Measurements from ENCODE around the gene CEP170B.

The CEP170B gene

GRCh38 chr14:104868060-104868740 lies 3.1 kb downstream of the CEP170B start:
- ATAC-seq (no peak), DNase-seq (no peak)

- DNase-seq, result no peak
- no peak for ATAC-seq
Measured at GRCh38 chr14:104868811-104869572, 3.9 kb downstream of the CEP170B start.

- no peak for DNase-seq
Measured at GRCh38 chr14:104869669-104870367, 4.8 kb downstream of the CEP170B start.

GRCh38 chr14:104870368-104871144 lies 5.5 kb downstream of the CEP170B start:
- ATAC-seq (no peak), DNase-seq (peak; percentile 73)

More at GRCh38 chr14:104869669-104870367, 4.8 kb downstream of the CEP170B start:
- ATAC-seq, result no peak

GRCh38 chr14:104871145-104871655 lies 6.1 kb downstream of the CEP170B start:
- no peak for DNase-seq
- no peak for ATAC-seq

GRCh38 chr14:104871656-104872468 lies 6.8 kb downstream of the CEP170B start:
- ATAC-seq, result no peak
- DNase-seq, result no peak

- DNase-seq (no peak), ATAC-seq (no peak)
Measured at GRCh38 chr14:104872469-104873341, 7.6 kb downstream of the CEP170B start.

GRCh38 chr14:104873380-104874055 lies 8.4 kb downstream of the CEP170B start:
- no peak for DNase-seq

GRCh38 chr14:104874110-104874531 lies 9.1 kb downstream of the CEP170B start:
- DNase-seq (no peak), ATAC-seq (no peak)

More at GRCh38 chr14:104873380-104874055, 8.4 kb downstream of the CEP170B start:
- ATAC-seq, result no peak

- ATAC-seq (no peak), DNase-seq (no peak)
Measured at GRCh38 chr14:104874571-104875411, 9.7 kb downstream of the CEP170B start.

- no peak for ATAC-seq
- no peak for DNase-seq
Measured at GRCh38 chr14:104875412-104875751, 10.3 kb downstream of the CEP170B start.

- no peak for DNase-seq
- ATAC-seq, result no peak
Measured at GRCh38 chr14:104875811-104876210, 10.7 kb downstream of the CEP170B start.

GRCh38 chr14:104876251-104876699 lies 11.2 kb downstream of the CEP170B start:
- peak; percentile 49 for DNase-seq
- ATAC-seq, result peak; percentile 48

GRCh38 chr14:104877066-104877805 lies 12.2 kb downstream of the CEP170B start:
- ATAC-seq (no peak), DNase-seq (no peak)

- DNase-seq (no peak), ATAC-seq (no peak)
Measured at GRCh38 chr14:104877806-104878550, 12.9 kb downstream of the CEP170B start.

- DNase-seq (no peak), ATAC-seq (no peak)
Measured at GRCh38 chr14:104878582-104878981, 13.5 kb downstream of the CEP170B start.
